Naive thymus-derived CD4-positive, alpha-beta T cell (primary cell): ENCODE results near the gene LPP. TPM values are rescaled to one million over a fixed set of nuclear protein-coding genes. Genes with fewer than 3 reads are reported as not detected.
"Not testable (repeated sequence)": the region's sequence is repeated elsewhere in the genome, so short reads cannot be mapped to it uniquely, and the experiment has no call there.

Source experiments
- ATAC-seq: fragments of 150-1000 bp; cut with Tn5 transposase; 2 replicates; pipeline ENCODE4 v1.10.0; 2021; ENCODE audit warnings: mild to moderate bottlenecking, moderate library complexity
- CTCF ChIA-PET: fragments of 350-600 bp; sonication (Branson Sonifier 250); formaldehyde crosslinking; loops from one replicate; lab custom pipeline; 2021; ENCODE audit warnings: antibody characterized with exemption; lab: Charles Lee
- POLR2A ChIA-PET: fragments of 350-600 bp; sonication (Branson Sonifier 250); formaldehyde crosslinking; loops from one replicate; lab custom pipeline; 2021; ENCODE audit warnings: antibody characterized with exemption, inconsistent platforms; lab: Charles Lee
- DNase-seq, 9 donors: peaks; one replicate each; pipeline versions ENCODE4 v3.0.0 to v3.0.0-alpha.2; 2020 to 2022; ENCODE audit warnings: mixed read lengths in 1 of 9
- H3K27ac ChIP-seq: one replicate; pipeline ENCODE4 v1.7.0; 2013; ENCODE audit warnings: mild to moderate bottlenecking, low read depth, low read length, moderate library complexity
- H3K27me3 ChIP-seq, 2 donors: one replicate each; pipeline ENCODE4 v1.7.0; 2013; ENCODE audit warnings: low read length in 2 of 2, mild to moderate bottlenecking in 2 of 2, moderate library complexity in 2 of 2; ENCODE audit not compliant: control insufficient read depth in 2 of 2, insufficient read depth in 2 of 2
- H3K36me3 ChIP-seq, 3 experiments: 1 replicate in 2 of 3; 2 replicates in 1 of 3; pipeline ENCODE4 v1.7.0; 2013; ENCODE audit warnings: low read length in 3 of 3, mild to moderate bottlenecking in 3 of 3, moderate library complexity in 1 of 3; ENCODE audit not compliant: insufficient read depth in 3 of 3, control insufficient read depth in 2 of 3
- H3K4me1 ChIP-seq, 2 donors: one replicate each; pipeline ENCODE4 v1.7.0; 2013; ENCODE audit warnings: low read length in 2 of 2, mild to moderate bottlenecking in 2 of 2, moderate library complexity in 1 of 2; ENCODE audit not compliant: control insufficient read depth in 2 of 2, insufficient read depth in 2 of 2
- H3K4me3 ChIP-seq: 2 replicates; pipeline ENCODE4 v1.7.0; 2013; ENCODE audit warnings: mild to moderate bottlenecking, low read length
- H3K9me3 ChIP-seq, 3 experiments: 1 replicate in 2 of 3; 2 replicates in 1 of 3; pipeline ENCODE4 v1.7.0; 2013; ENCODE audit warnings: low read length in 3 of 3; ENCODE audit not compliant: control insufficient read depth in 2 of 3
- H3K27ac Mint-ChIP-seq, 9 donors: one replicate each; pipeline ENCODE4 v1.8.0; 2020 to 2022; ENCODE audit warnings: mixed read lengths in 9 of 9, mild to moderate bottlenecking in 8 of 9, moderate library complexity in 5 of 9, inconsistent platforms in 2 of 9
- H3K27me3 Mint-ChIP-seq, 5 donors: one replicate each; pipeline ENCODE4 v1.8.0; 2021 to 2022; ENCODE audit warnings: mixed read lengths in 5 of 5, mild to moderate bottlenecking in 1 of 5
- H3K36me3 Mint-ChIP-seq, 5 donors: one replicate each; pipeline ENCODE4 v1.8.0; 2020 to 2022; ENCODE audit warnings: mixed read lengths in 5 of 5, mild to moderate bottlenecking in 3 of 5, inconsistent platforms in 1 of 5
- H3K4me1 Mint-ChIP-seq, 7 donors: one replicate each; pipeline ENCODE4 v1.8.0; 2020 to 2022; ENCODE audit warnings: mixed read lengths in 7 of 7, mild to moderate bottlenecking in 3 of 7, inconsistent platforms in 1 of 7
- H3K4me3 Mint-ChIP-seq, 10 donors: one replicate each; pipeline ENCODE4 v1.8.0; 2020 to 2022; ENCODE audit warnings: mild to moderate bottlenecking in 10 of 10, mixed read lengths in 10 of 10, moderate library complexity in 6 of 10, inconsistent platforms in 2 of 10
- H3K9me3 Mint-ChIP-seq, 11 donors: one replicate each; pipeline ENCODE4 v1.8.0; 2020 to 2022; ENCODE audit warnings: mixed read lengths in 11 of 11, mild to moderate bottlenecking in 4 of 11, inconsistent platforms in 1 of 11, moderate library complexity in 1 of 11
- intact Hi-C, 2 donors: fragments of 100-400 bp; cut with micrococcal nuclease; formaldehyde crosslinking; loops; one replicate each; pipeline ENCODE4 v1.15.1; 2023
- polyA plus RNA-seq, 2 donors: library from polyadenylated mRNA; unstranded; fragments of 300-500 nt; fragmentation: Illumina TruSeq; gene quantifications; one replicate each; pipeline ENCODE4 v1.2.3, GENCODE V29; 2021
- total RNA-seq, 6 experiments: library from RNA in 5 of 6; stranded (reverse) in 5 of 6; gene quantifications; 1 replicate in 5 of 6; 2 replicates in 1 of 6; pipeline ENCODE4 v1.2.3 and lab custom pipeline; 2021 to 2026

The LPP gene
- total and polyA plus RNA-seq, 7 experiments from 2014 or later = 10.3 to 95.2 (median 19.5) TPM

DNA sequence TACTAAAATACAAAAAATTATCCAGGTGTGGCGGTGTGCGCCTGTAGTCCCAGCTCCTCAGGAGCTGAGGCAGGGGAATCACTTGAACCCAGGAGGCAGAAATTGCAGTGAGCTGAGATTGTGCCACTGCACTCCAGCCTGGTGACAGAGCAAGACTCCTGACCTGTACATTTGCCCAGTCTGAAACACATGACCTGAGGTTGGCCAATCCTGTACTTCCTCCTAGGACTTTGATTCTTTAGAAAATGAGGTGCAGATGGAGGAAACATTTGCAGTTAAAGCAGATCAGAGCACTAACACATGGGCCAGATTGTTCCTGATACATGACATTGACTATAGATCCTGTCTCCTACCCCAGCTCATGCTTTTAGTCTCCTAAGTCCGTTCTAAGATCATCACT is 28.9 kb upstream of the LPP start:
- Histone ChIP-seq H3K36me3 (no peaks in the 10 kb centered on the region), H3K4me3 (no peak overlapping the region), H3K9me3 (no peaks in the 10 kb centered on the region), H3K4me1 (no peaks in the 10 kb centered on the region), H3K27me3 (no peaks in the 10 kb centered on the region), H3K27ac (no peak overlapping the region)
- POLR2A ChIA-PET = no interaction called here
- Mint-ChIP-seq H3K4me3 (no peak overlapping the region), H3K27ac (peak overlapping the region in 1 of 9 donors; percentile 29), H3K9me3 (peaks cover 0 to 2% (median 0%) of the 10 kb centered on the region in 11 donors), H3K27me3 (peaks cover 0 to 2% (median 0%) of the 10 kb centered on the region in 5 donors), H3K36me3 (no peaks in the 10 kb centered on the region), H3K4me1 (peaks cover 0 to 8% (median 0%) of the 10 kb centered on the region in 7 donors)
- no peak for DNase-seq
- ATAC-seq = no peak
- intact Hi-C loops = no loop called here
- CTCF ChIA-PET = no interaction called here

DNA sequence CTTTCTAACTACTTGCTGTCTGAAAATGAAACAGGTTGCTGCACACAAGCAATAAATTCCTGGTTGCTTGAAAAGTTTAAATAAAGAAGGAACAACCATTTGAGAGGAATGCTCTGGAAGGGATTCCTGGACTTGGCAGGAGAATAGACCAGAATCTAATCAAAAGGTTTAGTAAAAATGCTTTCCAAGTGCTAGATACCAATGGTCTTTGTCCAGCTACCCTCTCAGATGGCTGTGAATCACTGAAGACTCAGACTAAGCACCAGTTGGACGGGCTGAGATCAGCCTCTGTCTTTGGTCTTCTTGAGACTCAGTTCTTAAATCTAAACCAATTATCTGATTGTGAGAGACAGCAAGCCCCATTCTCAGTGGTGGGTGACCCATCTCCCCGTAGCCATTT is 27.7 kb upstream of the LPP start:
- peaks cover 0 to 8% (median 0%) of the 10 kb centered on the region in 7 donors for H3K4me1 Mint-ChIP-seq
- ChIA-PET CTCF (no interaction called here), POLR2A (no interaction called here)
- H3K27ac ChIP-seq = no peak overlapping the region
- H3K9me3 Mint-ChIP-seq = peaks cover 0 to 2% (median 0%) of the 10 kb centered on the region in 11 donors
- peaks cover 0 to 2% (median 0%) of the 10 kb centered on the region in 5 donors for H3K36me3 Mint-ChIP-seq
- no peaks in the 10 kb centered on the region for H3K4me1 ChIP-seq
- no peak overlapping the region for H3K4me3 Mint-ChIP-seq
- no peaks in the 10 kb centered on the region for H3K27me3 ChIP-seq
- H3K27me3 Mint-ChIP-seq = no peaks in the 10 kb centered on the region
- H3K27ac Mint-ChIP-seq = no peak overlapping the region
- no peaks in the 10 kb centered on the region for H3K36me3 ChIP-seq
- H3K4me3 ChIP-seq = no peak overlapping the region
- DNase-seq (no peak), ATAC-seq (no peak)
- intact Hi-C loops = no loop called here
- H3K9me3 ChIP-seq = no peaks in the 10 kb centered on the region

DNA sequence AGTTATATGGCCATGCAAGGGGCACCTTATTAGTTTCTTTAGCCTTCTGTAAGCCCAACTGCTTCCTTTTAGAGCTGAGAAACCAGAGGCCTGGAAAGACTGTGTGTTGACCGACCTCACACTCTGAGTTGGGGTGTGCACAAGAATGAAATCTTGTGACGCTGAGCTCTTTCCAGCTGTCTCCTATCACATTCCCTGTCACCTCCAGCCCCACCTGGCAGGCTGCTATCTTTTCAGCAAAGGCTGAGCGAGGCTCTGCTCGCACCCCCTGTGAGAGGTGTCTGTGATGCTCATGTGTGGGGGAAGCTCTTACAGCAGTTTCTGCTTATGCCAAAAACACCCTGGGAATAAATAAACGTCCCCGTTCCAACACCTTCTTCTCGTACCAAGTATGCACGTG is 27.0 kb upstream of the LPP start:
- Mint-ChIP-seq H3K4me1 (peaks cover 0 to 8% (median 0%) of the 10 kb centered on the region in 7 donors), H3K9me3 (peaks cover 0 to 6% (median 0%) of the 10 kb centered on the region in 11 donors), H3K27ac (no peak overlapping the region), H3K27me3 (no peaks in the 10 kb centered on the region), H3K4me3 (no peak overlapping the region), H3K36me3 (peaks cover 0 to 2% (median 0%) of the 10 kb centered on the region in 5 donors)
- DNase-seq = no peak
- intact Hi-C loops = no loop called here
- ATAC-seq = no peak
- ChIA-PET CTCF (no interaction called here), POLR2A (no interaction called here)
- H3K4me1 ChIP-seq = no peaks in the 10 kb centered on the region
- no peaks in the 10 kb centered on the region for H3K9me3 ChIP-seq
- H3K36me3 ChIP-seq = no peaks in the 10 kb centered on the region
- no peaks in the 10 kb centered on the region for H3K27me3 ChIP-seq
- H3K4me3 ChIP-seq = no peak overlapping the region
- no peak overlapping the region for H3K27ac ChIP-seq

DNA sequence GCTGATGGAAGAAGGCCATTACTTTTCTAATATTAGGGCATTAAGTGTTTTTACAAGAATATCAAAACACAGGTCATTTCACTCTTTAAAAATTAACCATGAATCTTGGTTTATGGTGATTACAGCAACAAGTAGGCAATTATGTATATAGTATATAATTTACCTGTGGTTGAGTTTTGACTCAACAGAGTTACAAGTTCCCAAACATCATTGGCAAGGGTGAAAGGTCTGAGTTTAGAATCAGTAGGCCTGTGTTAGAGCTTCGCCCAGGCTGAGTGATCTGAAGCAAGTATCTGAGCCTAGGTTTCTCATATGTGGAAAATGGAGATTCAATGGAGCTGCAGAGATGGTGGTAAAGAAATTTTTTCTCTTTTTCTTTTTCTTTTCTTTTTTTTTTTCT is 25.1 kb upstream of the LPP start:
- H3K27me3 Mint-ChIP-seq = no peaks in the 10 kb centered on the region
- ChIA-PET POLR2A (no interaction called here), CTCF (no interaction called here)
- Histone ChIP-seq H3K4me3 (no peak overlapping the region), H3K36me3 (no peaks in the 10 kb centered on the region), H3K4me1 (no peaks in the 10 kb centered on the region), H3K9me3 (no peaks in the 10 kb centered on the region), H3K27ac (no peak overlapping the region), H3K27me3 (no peaks in the 10 kb centered on the region)
- H3K9me3 Mint-ChIP-seq = peaks cover 0 to 7% (median 0%) of the 10 kb centered on the region in 11 donors
- peaks cover 0 to 2% (median 0%) of the 10 kb centered on the region in 5 donors for H3K36me3 Mint-ChIP-seq
- no peak for DNase-seq
- H3K4me1 Mint-ChIP-seq = peaks cover 0 to 2% (median 0%) of the 10 kb centered on the region in 7 donors
- intact Hi-C loops = no loop called here
- H3K4me3 Mint-ChIP-seq = no peak overlapping the region
- H3K27ac Mint-ChIP-seq = no peak overlapping the region
- ATAC-seq = no peak

DNA sequence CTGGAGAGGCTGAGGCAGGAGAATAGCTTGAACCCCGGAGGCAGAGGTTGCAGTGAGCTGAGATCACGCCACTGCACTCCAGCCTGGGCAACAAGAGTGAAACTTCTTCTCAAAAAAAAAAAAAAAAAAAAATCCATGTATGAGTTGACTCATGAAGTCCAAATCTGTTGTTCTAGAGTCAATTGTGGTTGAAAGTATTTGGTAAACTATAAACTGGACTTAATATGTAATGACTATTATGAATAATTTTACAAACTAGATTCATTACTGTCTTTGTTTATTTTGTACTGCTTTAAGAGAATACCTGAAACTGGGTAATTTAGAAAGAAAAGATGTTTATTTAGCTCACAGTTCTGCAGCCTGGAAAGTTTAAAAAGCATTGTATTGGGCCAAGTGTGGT is 22.9 kb upstream of the LPP start:
- H3K27me3 ChIP-seq, H3K9me3 ChIP-seq, H3K4me1 Mint-ChIP-seq, DNase-seq, intact Hi-C loops, H3K36me3 ChIP-seq, H3K4me3 Mint-ChIP-seq, H3K27ac ChIP-seq, H3K4me1 ChIP-seq, ATAC-seq, POLR2A ChIA-PET, H3K27ac Mint-ChIP-seq, CTCF ChIA-PET, H3K36me3 Mint-ChIP-seq, H3K4me3 ChIP-seq, H3K9me3 Mint-ChIP-seq, H3K27me3 Mint-ChIP-seq: not testable (repeated sequence)

DNA sequence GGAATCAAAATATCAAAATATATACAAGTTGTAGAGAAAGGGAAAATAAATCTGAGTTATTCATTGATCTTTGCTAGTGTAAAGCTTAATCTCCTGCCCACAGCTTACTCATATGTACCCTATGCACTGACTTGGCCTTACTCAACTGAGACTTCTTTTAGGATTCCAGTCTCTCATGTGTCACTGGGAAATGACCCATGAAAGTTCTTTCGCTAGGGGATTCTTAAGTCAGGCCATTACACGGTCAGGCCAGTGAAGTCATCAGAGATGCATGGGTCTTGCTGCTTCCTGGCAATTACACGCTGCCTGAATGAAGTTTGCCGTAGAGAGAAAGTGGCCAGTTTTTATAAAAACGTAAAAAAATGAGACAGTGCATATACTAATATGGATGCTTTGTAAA is 20.7 kb upstream of the LPP start:
- H3K36me3 Mint-ChIP-seq = peaks cover 0 to 5% (median 0%) of the 10 kb centered on the region in 5 donors
- H3K36me3 ChIP-seq = no peaks in the 10 kb centered on the region
- H3K4me1 Mint-ChIP-seq = peaks cover 0 to 16% (median 7%) of the 10 kb centered on the region in 7 donors
- H3K9me3 Mint-ChIP-seq = peaks cover 0 to 9% (median 0%) of the 10 kb centered on the region in 11 donors
- H3K9me3 ChIP-seq = no peaks in the 10 kb centered on the region
- H3K4me3 Mint-ChIP-seq = no peak overlapping the region
- no peak overlapping the region for H3K27ac Mint-ChIP-seq
- H3K4me3 ChIP-seq = no peak overlapping the region
- no peaks in the 10 kb centered on the region for H3K27me3 ChIP-seq
- ChIA-PET CTCF (no interaction called here), POLR2A (no interaction called here)
- no peaks in the 10 kb centered on the region for H3K4me1 ChIP-seq
- no peak overlapping the region for H3K27ac ChIP-seq
- intact Hi-C loops = no loop called here
- no peak for ATAC-seq
- no peaks in the 10 kb centered on the region for H3K27me3 Mint-ChIP-seq
- no peak for DNase-seq

DNA sequence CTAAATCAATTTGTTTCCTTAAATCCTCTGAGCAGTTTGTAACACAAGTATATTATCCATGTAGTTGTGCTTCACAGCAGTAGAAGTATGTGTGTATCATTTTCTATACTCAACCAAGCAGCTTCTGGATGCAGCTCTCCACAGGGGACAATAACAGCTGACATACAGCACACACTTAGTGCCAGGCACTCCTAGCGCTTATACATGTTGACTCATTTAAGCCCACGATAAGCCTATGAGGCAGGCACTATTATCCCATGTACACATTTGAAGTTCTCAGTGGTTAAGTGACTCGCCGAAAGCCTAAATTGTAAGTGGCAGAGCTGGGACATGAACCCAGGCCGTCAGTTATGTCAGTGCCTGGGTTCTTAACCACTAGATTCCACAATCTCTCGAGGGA is 20.3 kb upstream of the LPP start:
- Mint-ChIP-seq H3K36me3 (peaks cover 0 to 5% (median 0%) of the 10 kb centered on the region in 5 donors), H3K27ac (no peak overlapping the region), H3K27me3 (no peaks in the 10 kb centered on the region), H3K4me1 (peaks cover 0 to 18% (median 8%) of the 10 kb centered on the region in 7 donors), H3K9me3 (peaks cover 0 to 9% (median 0%) of the 10 kb centered on the region in 11 donors), H3K4me3 (no peak overlapping the region)
- ChIA-PET POLR2A (no interaction called here), CTCF (no interaction called here)
- Histone ChIP-seq H3K4me3 (no peak overlapping the region), H3K27ac (no peak overlapping the region), H3K27me3 (no peaks in the 10 kb centered on the region), H3K9me3 (no peaks in the 10 kb centered on the region), H3K4me1 (no peaks in the 10 kb centered on the region), H3K36me3 (no peaks in the 10 kb centered on the region)
- intact Hi-C loops = no loop called here
- DNase-seq (no peak), ATAC-seq (no peak)
